Measurements from ENCODE around the gene PLCL1.

The PLCL1 gene

DNA sequence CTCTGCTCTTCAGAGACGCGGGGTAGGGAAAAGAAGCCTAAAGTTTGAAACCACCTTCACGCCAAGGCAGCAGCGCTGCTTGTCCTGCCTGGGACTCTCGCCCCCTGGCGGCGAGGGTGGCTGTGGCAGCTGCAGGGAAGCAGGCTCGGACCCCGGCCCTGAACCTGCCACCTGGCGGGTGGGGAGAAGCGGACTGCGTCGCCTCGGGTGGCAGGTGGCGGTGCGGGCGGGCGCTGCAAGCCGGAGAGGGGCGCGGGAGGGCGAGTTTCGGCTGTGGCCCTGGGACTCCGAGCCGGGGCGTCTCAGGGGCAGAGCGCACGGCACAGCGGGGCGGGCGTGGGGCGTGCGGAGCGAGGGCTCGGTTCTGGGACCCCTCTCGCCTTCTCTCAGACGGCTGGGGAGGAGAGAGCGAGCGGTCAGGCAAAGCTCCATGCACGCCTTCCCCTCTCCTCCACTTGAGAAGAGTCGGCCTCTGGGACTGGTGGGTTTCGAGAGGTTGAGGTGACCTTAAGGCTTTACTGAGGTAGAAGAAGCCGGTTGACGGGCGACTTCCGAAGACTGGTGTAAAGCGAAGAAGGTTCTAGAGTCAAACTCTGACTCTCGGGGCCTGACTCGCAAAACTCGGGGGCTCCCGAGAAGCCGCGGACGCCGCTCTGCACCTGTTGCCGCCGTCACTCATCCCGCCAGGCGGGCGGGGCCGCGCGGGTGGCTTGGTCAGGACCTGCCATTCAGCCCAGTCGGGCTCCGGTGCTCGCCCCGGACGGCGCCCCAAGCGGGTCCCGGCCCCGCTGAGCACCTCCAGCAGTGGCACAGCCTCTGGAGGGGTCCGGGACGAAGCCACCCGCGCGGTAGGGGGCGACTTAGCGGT lies 18.1 kb upstream of the PLCL1 start:
- no peak overlapping the region for H3K9ac ChIP-seq (ENCODE audit: insufficient read length)
- no peaks in the 10 kb centered on the region for H3K9me3 ChIP-seq (ENCODE audit: low read depth, low read length)
- no peaks in the 10 kb centered on the region for H3K36me3 ChIP-seq (ENCODE audit: insufficient read depth, low read length)
- H3K27ac ChIP-seq: no peak overlapping the region
- no peak overlapping the region for H3K4me3 ChIP-seq
- DNase-seq (ENCODE audit: low read depth, low spot score): no peak
- no peak for TF ChIP-seq FOXP2 (optimal IDR thresholded peaks at IDR 0.05; ENCODE audit: control extremely low read depth, extremely low read length, insufficient read depth)
- TF ChIP-seq POLR2AphosphoS5 (IDR thresholded peaks at IDR 0.05; ENCODE audit: borderline replicate concordance, low read depth, low read length): no peak
- TF ChIP-seq EZH2 (IDR thresholded peaks at IDR 0.05): no peak

GRCh38 chr2:197793456-197793855 lies 10.9 kb upstream of the PLCL1 start:
- Histone ChIP-seq H3K36me3 (ENCODE audit: insufficient read depth, low read length) (no peaks in the 10 kb centered on the region), H3K9ac (ENCODE audit: insufficient read length) (no peak overlapping the region), H3K9me3 (ENCODE audit: low read depth, low read length) (no peaks in the 10 kb centered on the region), H3K27ac (no peak overlapping the region), H3K4me3 (no peak overlapping the region)
- no peak for DNase-seq (ENCODE audit: low read depth, low spot score)
- TF ChIP-seq FOXP2 (optimal IDR thresholded peaks at IDR 0.05; ENCODE audit: control extremely low read depth, extremely low read length, insufficient read depth): no peak
- no peak for TF ChIP-seq EZH2 (IDR thresholded peaks at IDR 0.05)
- TF ChIP-seq POLR2AphosphoS5 (IDR thresholded peaks at IDR 0.05; ENCODE audit: borderline replicate concordance, low read depth, low read length): no peak

DNA sequence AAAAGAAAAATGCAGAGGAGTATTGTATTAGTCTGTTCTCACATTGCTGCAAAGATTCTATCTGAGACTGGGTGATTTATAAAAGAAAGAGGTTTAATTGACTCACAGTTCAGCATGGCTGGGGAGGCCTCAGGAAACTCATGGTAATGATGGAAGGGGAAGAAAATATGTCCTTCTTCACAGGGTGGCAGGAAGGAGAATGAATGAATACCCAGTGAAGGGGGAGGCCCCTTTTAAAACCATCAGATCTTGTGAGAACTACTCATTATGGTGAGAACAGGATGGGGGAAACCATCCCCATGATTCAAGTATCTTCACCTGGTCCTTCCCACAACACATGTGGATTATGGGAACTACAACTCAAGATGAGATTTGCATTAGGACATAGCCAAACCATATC lies 9.1 kb upstream of the PLCL1 start:
- TF ChIP-seq EZH2 (IDR thresholded peaks at IDR 0.05): no peak
- no peak for TF ChIP-seq FOXP2 (optimal IDR thresholded peaks at IDR 0.05; ENCODE audit: control extremely low read depth, extremely low read length, insufficient read depth)
- TF ChIP-seq POLR2AphosphoS5 (IDR thresholded peaks at IDR 0.05; ENCODE audit: borderline replicate concordance, low read depth, low read length): no peak
- H3K36me3 ChIP-seq (ENCODE audit: insufficient read depth, low read length): no peaks in the 10 kb centered on the region
- no peak for DNase-seq (ENCODE audit: low read depth, low spot score)
- no peaks in the 10 kb centered on the region for H3K9me3 ChIP-seq (ENCODE audit: low read depth, low read length)
- no peak overlapping the region for H3K4me3 ChIP-seq
- H3K9ac ChIP-seq (ENCODE audit: insufficient read length): no peak overlapping the region
- H3K27ac ChIP-seq: no peak overlapping the region

DNA sequence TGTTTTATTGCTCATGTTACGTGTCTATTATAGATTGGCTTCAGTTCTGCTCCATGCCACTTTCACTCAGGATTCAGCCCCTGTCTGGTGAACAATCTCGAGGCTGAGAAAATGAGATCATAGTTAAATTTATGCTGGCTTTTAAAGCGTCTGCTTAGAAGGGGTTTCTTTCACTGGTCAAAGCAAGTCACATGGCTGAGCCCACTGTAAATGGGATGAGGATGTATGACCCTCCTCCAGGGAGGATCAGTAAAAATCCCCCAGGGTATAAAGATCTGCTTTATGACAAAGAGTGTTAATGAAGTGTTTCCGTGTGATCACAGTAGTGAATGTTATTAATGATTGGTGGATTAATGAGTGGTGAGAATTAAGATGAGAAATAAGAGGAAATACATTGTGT lies 6.2 kb upstream of the PLCL1 start:
- Histone ChIP-seq H3K9me3 (ENCODE audit: low read depth, low read length) (no peaks in the 10 kb centered on the region), H3K9ac (ENCODE audit: insufficient read length) (no peak overlapping the region), H3K36me3 (ENCODE audit: insufficient read depth, low read length) (no peaks in the 10 kb centered on the region), H3K27ac (no peak overlapping the region), H3K4me3 (no peak overlapping the region)
- DNase-seq (ENCODE audit: low read depth, low spot score): no peak
- TF ChIP-seq FOXP2 (optimal IDR thresholded peaks at IDR 0.05; ENCODE audit: control extremely low read depth, extremely low read length, insufficient read depth) (no peak), POLR2AphosphoS5 (IDR thresholded peaks at IDR 0.05; ENCODE audit: borderline replicate concordance, low read depth, low read length) (no peak), EZH2 (IDR thresholded peaks at IDR 0.05) (no peak)

DNA sequence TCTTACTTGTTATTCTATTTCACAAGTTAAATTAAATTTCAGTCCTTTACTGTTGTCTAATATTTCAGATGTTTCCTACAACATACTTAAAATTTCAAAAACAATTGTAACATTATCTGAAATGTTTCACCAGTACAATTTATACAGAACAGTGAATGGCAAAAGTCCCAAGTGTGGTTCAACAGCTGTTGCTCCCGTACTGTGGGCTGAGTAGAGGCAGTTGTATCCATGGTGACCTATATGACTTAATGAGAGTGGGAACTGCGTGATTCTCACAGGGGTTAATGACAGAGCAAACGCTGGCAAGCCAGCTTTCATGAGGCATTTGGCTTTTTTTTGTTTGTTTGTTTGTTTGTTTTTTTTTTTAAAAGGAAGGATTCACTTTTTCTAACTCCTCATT lies 5.3 kb upstream of the PLCL1 start:
- Histone ChIP-seq H3K9me3 (ENCODE audit: low read depth, low read length) (no peaks in the 10 kb centered on the region), H3K27ac (no peak overlapping the region)

DNA sequence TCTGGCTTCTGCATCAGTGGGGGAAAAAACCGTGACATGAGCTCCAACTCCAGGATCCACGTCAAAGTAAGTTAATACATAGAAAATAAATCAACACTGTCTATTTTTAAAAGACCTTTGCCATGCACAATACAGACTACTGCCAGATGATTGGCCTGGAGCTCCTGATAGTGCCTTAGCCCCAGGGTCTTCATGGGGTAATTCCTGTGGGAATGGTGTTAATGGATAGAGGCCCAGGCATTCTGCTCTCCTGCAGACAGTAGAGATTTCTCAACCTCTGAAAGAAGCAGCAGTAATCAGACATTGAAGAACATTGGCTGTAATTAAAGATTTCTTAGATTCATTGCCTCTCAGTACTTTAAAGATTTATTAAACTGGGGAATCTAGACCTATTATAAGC lies 4.3 kb upstream of the PLCL1 start:
- Histone ChIP-seq H3K9ac (ENCODE audit: insufficient read length) (no peak overlapping the region), H3K27ac (0 out of 2 replicates have a peak overlapping the region, but pooled peaks have one; percentile 2), H3K4me3 (peak overlapping the region; percentile 33), H3K9me3 (ENCODE audit: low read depth, low read length) (no peaks in the 10 kb centered on the region), H3K36me3 (ENCODE audit: insufficient read depth, low read length) (no peaks in the 10 kb centered on the region)
- TF ChIP-seq FOXP2 (optimal IDR thresholded peaks at IDR 0.05; ENCODE audit: control extremely low read depth, extremely low read length, insufficient read depth): no peak
- no peak for TF ChIP-seq POLR2AphosphoS5 (IDR thresholded peaks at IDR 0.05; ENCODE audit: borderline replicate concordance, low read depth, low read length)
- no peak for TF ChIP-seq EZH2 (IDR thresholded peaks at IDR 0.05)
- DNase-seq (ENCODE audit: low read depth, low spot score): no peak

More for the DNA sequence above, 5.3 kb upstream of the PLCL1 start:
- no peak overlapping the region for H3K4me3 ChIP-seq
- no peak for DNase-seq (ENCODE audit: low read depth, low spot score)
- no peak overlapping the region for H3K9ac ChIP-seq (ENCODE audit: insufficient read length)
- TF ChIP-seq POLR2AphosphoS5 (IDR thresholded peaks at IDR 0.05; ENCODE audit: borderline replicate concordance, low read depth, low read length) (no peak), EZH2 (IDR thresholded peaks at IDR 0.05) (no peak), FOXP2 (optimal IDR thresholded peaks at IDR 0.05; ENCODE audit: control extremely low read depth, extremely low read length, insufficient read depth) (no peak)
- no peaks in the 10 kb centered on the region for H3K36me3 ChIP-seq (ENCODE audit: insufficient read depth, low read length)

GRCh38 chr2:197801033-197801432 lies 3.4 kb upstream of the PLCL1 start:
- H3K27ac ChIP-seq: no peak overlapping the region
- H3K9ac ChIP-seq (ENCODE audit: insufficient read length): no peak overlapping the region
- H3K4me3 ChIP-seq: no peak overlapping the region
- TF ChIP-seq EZH2 (IDR thresholded peaks at IDR 0.05) (no peak), POLR2AphosphoS5 (IDR thresholded peaks at IDR 0.05; ENCODE audit: borderline replicate concordance, low read depth, low read length) (no peak), FOXP2 (optimal IDR thresholded peaks at IDR 0.05; ENCODE audit: control extremely low read depth, extremely low read length, insufficient read depth) (no peak)
- H3K9me3 ChIP-seq (ENCODE audit: low read depth, low read length): no peaks in the 10 kb centered on the region
- no peak for DNase-seq (ENCODE audit: low read depth, low spot score)
- H3K36me3 ChIP-seq (ENCODE audit: insufficient read depth, low read length): no peaks in the 10 kb centered on the region

DNA sequence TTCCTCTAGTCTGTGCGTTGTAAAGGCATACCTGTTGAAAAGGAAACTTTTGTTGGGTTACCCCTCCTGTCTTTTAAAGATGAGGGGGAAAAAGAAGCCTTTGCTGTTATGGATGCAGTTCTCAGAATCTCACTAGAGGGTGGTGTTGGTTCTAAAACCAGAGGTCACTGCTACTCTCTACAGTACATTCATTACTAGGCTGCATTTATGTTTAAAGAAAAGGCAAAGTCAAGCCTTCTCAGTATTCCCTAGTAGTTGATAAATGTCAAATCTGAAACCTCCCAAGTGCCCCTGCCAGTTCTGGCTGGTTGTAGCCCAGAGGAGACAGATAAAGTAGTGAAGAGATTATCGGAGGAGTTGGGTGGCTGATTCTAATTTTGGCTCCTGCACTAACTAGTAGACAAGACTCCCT lies 1.4 kb upstream of the PLCL1 start:
- no peaks in the 10 kb centered on the region for H3K9me3 ChIP-seq (ENCODE audit: low read depth, low read length)
- no peak overlapping the region for H3K9ac ChIP-seq (ENCODE audit: insufficient read length)
- no peak for DNase-seq (ENCODE audit: low read depth, low spot score)
- no peak overlapping the region for H3K4me3 ChIP-seq
- H3K36me3 ChIP-seq (ENCODE audit: insufficient read depth, low read length): no peaks in the 10 kb centered on the region
- TF ChIP-seq EZH2 (IDR thresholded peaks at IDR 0.05) (no peak), POLR2AphosphoS5 (IDR thresholded peaks at IDR 0.05; ENCODE audit: borderline replicate concordance, low read depth, low read length) (no peak), FOXP2 (optimal IDR thresholded peaks at IDR 0.05; ENCODE audit: control extremely low read depth, extremely low read length, insufficient read depth) (no peak)
- H3K27ac ChIP-seq: no peak overlapping the region

All from SK-N-MC (cell line).